AG04449 (cell line): ENCODE results near the gene SPON1.

Source experiments
- CTCF ChIA-PET: fragments of 350-600 bp; formaldehyde crosslinking; extraction: SDS; loops from one replicate; lab custom pipeline; 2021; ENCODE audit warnings: antibody characterized with exemption; lab: Yijun Ruan, JAX
- POLR2A ChIA-PET: fragments of 400-600, 350-600 bp; formaldehyde crosslinking; extraction: SDS; loops from one replicate; lab custom pipeline; 2020; ENCODE audit warnings: antibody characterized with exemption, inconsistent platforms; lab: Yijun Ruan, JAX
- DNase-seq: peaks from one replicate; pipeline ENCODE4 v3.0.0-alpha.2; 2010; ENCODE audit warnings: low read depth, low spot score
- H3K4me3 ChIP-seq: 2 replicates; pipeline ENCODE4 v1.5.1; 2011; ENCODE audit warnings: low read depth, mild to moderate bottlenecking, control low read depth, low read length
- CTCF ChIP-seq: IDR thresholded peaks from one replicate; pipeline ENCODE4 v1.5.1; 2011; ENCODE audit warnings: mild to moderate bottlenecking, moderate library complexity, low read length, control low read depth, inconsistent platforms; ENCODE audit not compliant: insufficient read depth; ENCODE audit errors: missing control alignments

SPON1 gene

GRCh38 chr11:13962198-13962561 is 343 bp upstream of the SPON1 start:
- POLR2A ChIA-PET: no interaction called here
- H3K4me3 ChIP-seq: no peak overlapping the region
- CTCF ChIA-PET: no interaction called here
- no peak for DNase-seq
- no peak for TF ChIP-seq CTCF

GRCh38 chr11:13963169-13963948 is 836 bp downstream of the SPON1 start:
- POLR2A ChIA-PET: no interaction called here
- no peak for TF ChIP-seq CTCF

GRCh38 chr11:13963949-13964770 is 1.6 kb downstream of the SPON1 start:
- POLR2A ChIA-PET: no interaction called here
- H3K4me3 ChIP-seq: no peak overlapping the region
- no peak for DNase-seq
- no peak for TF ChIP-seq CTCF
- CTCF ChIA-PET: interaction anchor here (1.5 kb wide), 1 partner anchor 9 kb away, joined by 5 read pairs; no protein-coding TSS in a partner anchor

More at GRCh38 chr11:13963169-13963948, 836 bp downstream of the SPON1 start:
- CTCF ChIA-PET: interaction anchor here (0.8 to 1.5 kb wide), 2 partner anchors 8 to 285 kb away, joined by 3 to 5 read pairs; no protein-coding TSS in a partner anchor
- no peak for DNase-seq
- no peak overlapping the region for H3K4me3 ChIP-seq

GRCh38 chr11:13964771-13965074 is 2.2 kb downstream of the SPON1 start:
- ChIA-PET POLR2A (no interaction called here), CTCF (no interaction called here)
- no peak for TF ChIP-seq CTCF
- DNase-seq: no peak
- H3K4me3 ChIP-seq: no peak overlapping the region

GRCh38 chr11:13965337-13965736 is 2.8 kb downstream of the SPON1 start:
- no peak for DNase-seq
- ChIA-PET POLR2A (no interaction called here), CTCF (interaction anchor here (1.0 kb wide), 1 partner anchor 9 kb away, joined by 4 read pairs; no protein-coding TSS in a partner anchor)
- no peak for TF ChIP-seq CTCF
- H3K4me3 ChIP-seq: no peak overlapping the region

- POLR2A ChIA-PET: no interaction called here
- TF ChIP-seq CTCF: no peak
- no peak overlapping the region for H3K4me3 ChIP-seq
- no peak for DNase-seq
- CTCF ChIA-PET: interaction anchor here (1.0 kb wide), 1 partner anchor 10 kb away, joined by 4 read pairs; no protein-coding TSS in a partner anchor
These were observed 3.5 kb downstream of the SPON1 start for GRCh38 chr11:13966013-13966412.
